HG03045 (cell line): Measurements from ENCODE around the gene CD72.
"Not testable (repeated sequence)": the region's sequence is repeated elsewhere in the genome, so short reads cannot be mapped to it uniquely, and the experiment has no call there.

Source experiments
- ATAC-seq: cut with Tn5 transposase; IDR thresholded peaks from one replicate; pipeline ENCODE4 v1.9.1; 2021; ENCODE audit warnings: mild to moderate bottlenecking, moderate library complexity; ENCODE audit not compliant: unreplicated experiment

CD72 gene

DNA sequence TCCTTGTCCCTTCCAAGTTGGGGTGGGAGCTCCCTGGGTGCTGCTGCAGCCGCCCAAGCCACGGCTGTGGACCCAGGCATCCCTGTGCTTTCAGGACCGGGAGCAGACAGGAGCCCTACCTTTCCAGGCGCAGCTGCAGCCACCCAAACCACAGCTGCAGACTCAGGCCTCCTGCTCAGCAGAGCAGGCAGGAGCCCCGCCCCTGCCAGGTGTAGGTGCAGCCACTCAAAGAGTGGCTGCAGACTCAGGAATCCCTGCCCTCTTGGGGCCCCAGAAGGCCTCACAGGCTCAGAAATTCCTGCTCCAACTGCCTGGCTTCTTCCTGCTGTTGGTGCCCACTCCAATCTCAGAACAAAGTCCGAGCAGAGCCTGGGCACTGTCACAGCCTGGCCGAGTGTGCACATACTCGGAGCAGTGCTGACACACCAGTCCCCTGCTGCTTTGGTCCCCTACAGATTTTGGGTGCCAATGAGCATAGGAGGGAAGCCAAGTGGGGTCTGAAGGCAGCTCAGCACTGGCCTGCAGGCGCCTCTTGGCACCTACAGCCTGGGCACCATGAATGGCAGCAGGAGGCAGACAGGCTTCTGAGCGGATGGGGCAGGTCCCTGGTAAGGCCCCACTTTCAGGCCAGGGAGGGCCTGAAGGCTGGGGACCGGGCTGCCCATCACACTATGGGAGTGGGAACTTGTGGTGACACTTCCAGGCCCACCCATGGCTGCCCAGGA lies 19.2 kb downstream of the CD72 start:
- ATAC-seq, result no peak

GRCh38 chr9:35596907-35597306 lies 21.3 kb downstream of the CD72 start:
- ATAC-seq, result not testable (repeated sequence)

GRCh38 chr9:35594471-35594870 lies 23.7 kb downstream of the CD72 start:
- no peak for ATAC-seq

- no peak for ATAC-seq
Measured at GRCh38 chr9:35593581-35593980, 24.6 kb downstream of the CD72 start.

GRCh38 chr9:35588506-35588905 lies 29.7 kb downstream of the CD72 start:
- ATAC-seq, result not testable (repeated sequence)

DNA sequence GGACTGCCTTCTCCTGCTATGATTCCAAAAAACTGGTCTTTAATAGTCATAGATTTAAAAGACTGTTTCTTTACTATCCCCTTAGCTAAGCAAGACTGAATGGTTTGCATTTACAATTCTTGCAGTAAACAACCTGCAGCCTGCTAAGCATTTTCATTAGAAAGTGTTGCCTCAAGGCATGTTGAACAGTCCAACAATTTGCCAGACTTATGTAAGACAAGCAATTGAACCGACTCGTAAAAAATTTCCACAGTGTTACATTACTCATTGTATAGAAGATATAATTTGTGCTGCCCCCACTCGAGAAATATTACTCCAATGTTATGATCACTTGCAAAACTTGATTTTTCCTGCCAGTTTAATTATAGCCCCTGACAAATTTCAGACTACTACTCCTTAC lies 33.5 kb downstream of the CD72 start:
- ATAC-seq, result not testable (repeated sequence)

DNA sequence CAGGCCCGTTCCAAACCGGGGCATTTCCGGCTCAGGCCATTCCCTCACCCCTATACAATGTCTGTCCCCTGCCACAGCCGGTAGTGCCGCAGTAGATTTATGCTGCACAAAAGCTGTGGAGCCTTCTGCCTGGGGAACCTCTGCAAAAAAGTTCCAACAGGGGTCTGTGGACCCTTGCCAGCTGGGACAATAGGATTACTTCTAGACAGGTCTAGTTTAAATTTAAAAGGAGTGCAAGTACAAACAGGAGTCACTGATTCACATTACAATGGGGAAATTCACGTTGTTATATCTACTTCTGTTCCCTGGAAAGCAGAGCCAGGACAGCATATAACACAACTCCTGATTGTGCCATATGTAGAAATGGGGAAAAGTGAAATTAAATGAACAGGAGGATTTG lies 34.7 kb downstream of the CD72 start:
- not testable (repeated sequence) for ATAC-seq

DNA sequence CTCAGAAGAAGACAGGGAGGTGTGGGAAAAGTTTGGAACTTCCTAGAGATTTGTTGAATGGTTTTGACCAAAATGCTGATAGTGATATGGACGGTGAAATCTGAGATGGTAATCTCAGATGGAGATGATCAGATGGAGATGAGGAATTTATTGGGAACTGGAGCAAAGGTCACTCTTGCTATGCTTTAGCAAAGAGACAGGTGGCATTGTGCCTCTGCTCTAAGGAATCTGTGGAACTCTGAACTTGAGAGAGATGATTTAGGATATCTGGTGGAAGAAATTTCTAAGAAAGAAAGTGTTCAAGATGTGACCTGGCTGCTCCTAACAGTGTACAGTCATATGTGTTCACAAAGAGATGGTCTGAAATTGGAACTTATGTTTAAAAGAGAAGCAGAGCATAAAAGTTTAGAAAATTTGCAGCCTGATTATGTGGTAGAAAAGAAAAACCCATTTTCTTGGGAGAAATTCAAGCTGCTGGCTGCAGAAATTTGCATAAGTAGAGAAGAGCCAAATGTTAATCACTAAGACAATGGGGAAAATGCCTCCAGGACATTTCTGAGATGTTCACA lies 38.5 kb downstream of the CD72 start:
- ATAC-seq, result not testable (repeated sequence)

DNA sequence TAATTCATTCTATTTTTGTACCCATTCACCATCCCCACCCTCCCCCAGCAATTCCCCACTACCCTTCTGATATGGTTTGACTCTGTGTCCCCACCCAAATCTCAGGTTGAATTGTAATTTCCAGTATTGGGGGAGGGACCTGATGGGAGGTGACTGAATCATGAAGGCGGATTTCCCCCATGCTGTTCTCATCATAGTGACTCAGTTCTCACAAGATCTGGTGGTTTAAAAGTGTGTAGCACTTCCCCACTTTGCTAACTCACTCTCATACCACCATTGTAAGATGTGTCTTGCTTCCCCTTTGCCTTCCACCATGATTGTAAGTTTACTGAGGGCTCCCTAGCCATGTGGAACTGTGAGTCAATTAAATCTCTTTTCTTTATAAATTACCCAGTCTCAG lies 39.1 kb downstream of the CD72 start:
- no peak for ATAC-seq

GRCh38 chr9:35577486-35577885 lies 40.7 kb downstream of the CD72 start:
- ATAC-seq, result no peak

- no peak for ATAC-seq
Measured at GRCh38 chr9:35575478-35575877, 42.7 kb downstream of the CD72 start.

DNA sequence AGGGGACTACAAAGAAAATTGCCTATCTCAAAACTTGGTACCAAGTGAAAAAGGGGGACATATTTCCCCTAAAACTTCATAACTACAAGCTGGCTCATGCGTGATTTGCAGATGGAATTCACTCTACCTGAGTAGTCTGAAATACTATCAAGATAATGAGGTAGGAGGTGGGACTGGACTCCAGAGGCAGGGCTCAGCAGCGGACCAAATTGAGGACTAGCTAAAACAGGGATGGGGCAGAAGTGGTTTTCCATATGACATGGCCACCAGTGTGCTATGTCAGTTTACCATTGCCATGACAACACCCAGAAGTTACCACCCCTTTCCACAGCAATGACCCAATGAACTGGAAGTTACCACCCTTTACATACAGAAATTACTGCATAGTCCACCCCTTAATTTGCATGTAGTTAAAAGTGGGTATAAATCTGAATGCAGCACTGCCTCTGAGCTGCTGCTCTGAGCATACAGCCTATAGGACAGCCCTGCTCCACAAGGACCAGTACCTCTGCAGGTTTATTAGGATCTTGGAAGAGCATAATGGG lies 43.6 kb downstream of the CD72 start:
- no peak for ATAC-seq

- no peak for ATAC-seq
Measured at GRCh38 chr9:35570709-35571504, 47.3 kb downstream of the CD72 start.

DNA sequence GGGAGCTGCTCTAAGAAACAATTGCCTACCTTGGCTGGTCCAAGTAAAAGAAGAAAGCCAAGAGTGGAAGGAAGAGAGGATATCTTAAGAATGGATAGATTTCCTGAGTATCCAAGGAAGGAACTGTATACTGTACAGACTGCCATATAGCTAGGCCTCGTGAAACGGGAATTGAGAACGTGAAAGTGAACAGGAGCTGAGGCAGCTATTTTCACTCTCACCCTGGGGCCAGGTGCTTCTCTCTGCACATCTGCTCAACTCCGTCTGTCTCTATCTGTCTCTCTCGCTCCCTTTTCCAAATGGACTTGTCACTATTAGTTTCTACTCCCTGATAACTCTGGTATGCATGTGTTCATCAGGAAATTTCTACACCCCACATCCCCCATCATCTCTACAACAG lies 49.0 kb downstream of the CD72 start:
- ATAC-seq, result peak; percentile 56

- ATAC-seq, result no peak
Measured at GRCh38 chr9:35568196-35568595, 50.0 kb downstream of the CD72 start.

GRCh38 chr9:35566417-35566816 lies 51.8 kb downstream of the CD72 start:
- no peak for ATAC-seq

DNA sequence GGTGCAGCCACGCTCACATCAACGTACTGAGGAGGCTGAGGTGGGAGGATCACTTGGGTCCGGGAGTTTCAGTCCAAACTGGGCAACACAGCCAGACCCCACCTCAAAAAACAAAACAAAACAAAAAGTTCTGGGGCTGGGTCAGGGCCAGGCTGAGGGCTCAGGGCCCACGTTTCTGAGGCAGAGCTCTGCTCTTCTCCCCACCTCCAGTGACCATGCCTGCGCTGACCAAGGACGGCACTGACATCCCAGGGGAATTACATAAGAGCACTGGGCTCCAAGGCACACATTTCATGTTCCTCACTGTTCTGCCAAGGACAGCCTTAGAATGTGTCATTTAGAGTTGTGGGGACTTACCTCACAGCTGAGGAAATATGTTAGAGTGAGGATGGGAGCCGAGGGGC lies 53.6 kb downstream of the CD72 start:
- no peak for ATAC-seq

- no peak for ATAC-seq
Measured at GRCh38 chr9:35563791-35564197, 54.4 kb downstream of the CD72 start.

- no peak for ATAC-seq
Measured at GRCh38 chr9:35562895-35563780, 55.1 kb downstream of the CD72 start.

GRCh38 chr9:35561468-35562261 lies 56.5 kb downstream of the CD72 start:
- ATAC-seq, result no peak
